Ramos (cell line): ENCODE measurements around the gene CLTC.

Experiments used
- in situ Hi-C: fragments of 300-500 bp; cut with MboI; formaldehyde crosslinking; loops from one replicate; pipeline ENCODE4 v1.14.3; 2022; ENCODE audit warnings: low sequenced_read_pairs; ENCODE audit not compliant: unreplicated experiment

The CLTC gene

GRCh38 chr17:59719526-59719925 lies 99.8 kb downstream of the CLTC start:
- in situ Hi-C loops = no loop called here

GRCh38 chr17:59722623-59723022 lies 102.9 kb downstream of the CLTC start:
- in situ Hi-C loops = no loop called here

- in situ Hi-C loops = no loop called here
These were observed 103.3 kb downstream of the CLTC start for GRCh38 chr17:59723041-59723440.

GRCh38 chr17:59723607-59724006 lies 103.9 kb downstream of the CLTC start:
- in situ Hi-C loops = no loop called here

- in situ Hi-C loops = no loop called here
These were observed 106.0 kb downstream of the CLTC start for GRCh38 chr17:59725691-59726090.

GRCh38 chr17:59727817-59728533 lies 108.3 kb downstream of the CLTC start:
- in situ Hi-C loops = no loop called here

- in situ Hi-C loops = no loop called here
These were observed 110.7 kb downstream of the CLTC start for GRCh38 chr17:59730268-59730834.

DNA sequence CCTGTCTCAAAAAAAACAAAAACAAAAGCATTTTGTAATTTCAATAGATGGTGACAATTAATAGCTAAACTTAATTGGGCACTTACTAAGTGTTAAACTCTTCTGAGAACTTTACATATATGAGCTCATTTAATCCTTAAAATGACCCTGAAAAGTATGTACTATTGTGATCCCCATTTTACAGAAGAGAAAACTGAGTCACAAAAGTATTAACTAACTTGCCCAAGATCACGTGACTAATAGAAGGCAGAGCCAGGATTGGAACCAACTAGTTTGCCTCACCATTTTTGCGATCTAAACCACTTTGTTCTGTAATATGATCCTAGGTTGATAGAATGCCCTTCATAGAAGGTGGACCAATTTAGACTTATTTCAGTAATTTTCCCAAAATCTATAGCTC lies 114.0 kb downstream of the CLTC start:
- in situ Hi-C loops = no loop called here

DNA sequence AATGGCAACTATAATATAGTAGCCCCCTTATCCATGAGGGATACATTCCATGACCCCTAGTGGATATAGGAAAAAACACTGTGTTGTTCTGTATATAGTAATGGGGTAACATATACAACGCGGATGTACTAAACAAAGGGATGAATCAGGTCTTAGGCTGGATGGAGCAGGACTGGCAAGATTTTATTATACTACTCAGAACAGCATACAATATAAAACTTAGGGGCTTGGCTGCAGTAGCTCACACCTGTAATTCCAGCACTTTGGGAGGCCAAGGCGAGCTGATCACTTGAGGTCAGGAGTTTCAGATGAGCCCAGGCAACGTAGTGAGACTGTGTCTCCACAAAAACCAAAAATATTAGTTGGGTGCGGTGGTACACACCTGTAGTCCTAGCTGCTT lies 114.5 kb downstream of the CLTC start:
- in situ Hi-C loops = no loop called here

GRCh38 chr17:59737324-59737723 lies 117.6 kb downstream of the CLTC start:
- in situ Hi-C loops = no loop called here

GRCh38 chr17:59743842-59744241 lies 124.1 kb downstream of the CLTC start:
- in situ Hi-C loops = no loop called here

DNA sequence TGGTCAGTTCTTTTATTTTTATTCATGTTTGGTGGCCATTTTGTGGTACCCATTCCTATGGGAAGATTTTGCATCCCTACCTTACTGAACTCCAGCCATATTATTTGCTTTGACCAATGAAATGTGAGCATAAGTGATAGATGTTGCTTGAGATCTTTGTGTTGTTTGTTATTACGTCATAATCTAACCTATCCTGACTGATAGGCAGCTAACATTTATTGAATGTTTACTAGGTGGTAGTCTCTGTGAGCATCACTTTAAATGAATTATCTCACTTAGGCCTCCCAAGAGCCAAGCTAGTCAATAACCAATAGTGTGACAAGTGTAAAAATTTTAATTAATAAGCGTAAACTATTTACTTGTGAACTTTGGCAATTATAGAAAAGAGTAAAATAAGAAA lies 125.3 kb downstream of the CLTC start:
- in situ Hi-C loops = no loop called here
